ENCODE measurements around the gene PLCB3. TPM values are rescaled to one million over a fixed set of nuclear protein-coding genes. Genes with fewer than 3 reads are reported as not detected.

Gene PLCB3
- total RNA-seq, 1 donor from 2014 or later = 20.8 TPM

DNA sequence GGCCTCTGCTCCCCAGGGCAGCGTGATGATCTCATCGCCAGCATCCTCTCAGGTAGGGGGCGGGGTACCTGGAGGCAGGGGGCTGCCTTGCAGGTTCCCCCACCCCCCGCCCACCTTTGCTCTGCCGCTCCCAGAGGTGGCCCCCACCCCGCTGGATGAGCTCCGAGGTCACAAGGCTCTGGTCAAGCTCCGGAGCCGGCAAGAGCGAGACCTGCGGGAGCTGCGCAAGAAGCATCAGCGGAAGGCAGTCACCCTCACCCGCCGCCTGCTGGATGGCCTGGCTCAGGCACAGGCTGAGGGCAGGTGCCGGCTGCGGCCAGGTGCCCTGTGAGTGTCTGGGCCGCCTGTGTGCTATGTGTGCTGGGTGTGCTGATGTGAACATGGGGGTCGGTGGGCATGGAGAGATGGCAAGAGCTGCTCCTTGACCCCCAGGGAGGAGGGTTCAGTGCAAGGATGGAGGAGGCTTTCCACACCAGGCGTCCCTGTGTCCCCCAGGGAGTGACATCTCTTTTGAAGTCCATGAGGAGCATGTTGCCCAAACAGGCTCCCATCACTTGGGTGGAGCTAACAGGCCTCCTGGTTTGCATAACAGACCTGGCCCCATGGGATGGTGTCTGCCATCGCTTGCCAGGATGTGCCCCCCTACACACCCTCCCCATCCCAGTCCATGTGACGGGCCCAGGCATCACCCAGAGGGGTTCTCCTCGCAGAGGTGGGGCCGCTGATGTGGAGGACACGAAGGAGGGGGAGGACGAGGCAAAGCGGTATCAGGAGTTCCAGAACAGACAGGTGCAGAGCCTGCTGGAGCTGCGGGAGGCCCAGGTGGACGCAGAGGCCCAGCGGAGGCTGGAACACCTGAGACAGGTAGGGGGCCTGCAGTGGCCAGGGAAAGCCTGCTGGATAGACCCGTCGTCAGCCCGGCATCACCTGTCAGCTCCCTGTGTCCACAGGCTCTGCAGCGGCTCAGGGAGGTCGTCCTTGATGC, 14.1 kb downstream of the PLCB3 start:
- Histone ChIP-seq H3K36me3 (ENCODE audit: control insufficient read depth, insufficient read depth, low read length) (peaks cover 47% of the 10 kb centered on the region), H3K27me3 (ENCODE audit: control insufficient read depth, insufficient read depth, low read length) (no peaks in the 10 kb centered on the region), H3K4me3 (ENCODE audit: low read depth, low read length) (no peak overlapping the region)
- FAIRE-seq (no peak), DNase-seq (ENCODE audit: low read depth) (no peak)
- TF ChIP-seq, protein P1, sequence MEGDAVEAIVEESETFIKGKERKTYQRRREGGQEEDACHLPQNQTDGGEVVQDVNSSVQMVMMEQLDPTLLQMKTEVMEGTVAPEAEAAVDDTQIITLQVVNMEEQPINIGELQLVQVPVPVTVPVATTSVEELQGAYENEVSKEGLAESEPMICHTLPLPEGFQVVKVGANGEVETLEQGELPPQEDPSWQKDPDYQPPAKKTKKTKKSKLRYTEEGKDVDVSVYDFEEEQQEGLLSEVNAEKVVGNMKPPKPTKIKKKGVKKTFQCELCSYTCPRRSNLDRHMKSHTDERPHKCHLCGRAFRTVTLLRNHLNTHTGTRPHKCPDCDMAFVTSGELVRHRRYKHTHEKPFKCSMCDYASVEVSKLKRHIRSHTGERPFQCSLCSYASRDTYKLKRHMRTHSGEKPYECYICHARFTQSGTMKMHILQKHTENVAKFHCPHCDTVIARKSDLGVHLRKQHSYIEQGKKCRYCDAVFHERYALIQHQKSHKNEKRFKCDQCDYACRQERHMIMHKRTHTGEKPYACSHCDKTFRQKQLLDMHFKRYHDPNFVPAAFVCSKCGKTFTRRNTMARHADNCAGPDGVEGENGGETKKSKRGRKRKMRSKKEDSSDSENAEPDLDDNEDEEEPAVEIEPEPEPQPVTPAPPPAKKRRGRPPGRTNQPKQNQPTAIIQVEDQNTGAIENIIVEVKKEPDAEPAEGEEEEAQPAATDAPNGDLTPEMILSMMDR (IDR thresholded peaks at IDR 0.05; ENCODE audit: insufficient read depth, low read length, severe bottlenecking) = no peak

DNA sequence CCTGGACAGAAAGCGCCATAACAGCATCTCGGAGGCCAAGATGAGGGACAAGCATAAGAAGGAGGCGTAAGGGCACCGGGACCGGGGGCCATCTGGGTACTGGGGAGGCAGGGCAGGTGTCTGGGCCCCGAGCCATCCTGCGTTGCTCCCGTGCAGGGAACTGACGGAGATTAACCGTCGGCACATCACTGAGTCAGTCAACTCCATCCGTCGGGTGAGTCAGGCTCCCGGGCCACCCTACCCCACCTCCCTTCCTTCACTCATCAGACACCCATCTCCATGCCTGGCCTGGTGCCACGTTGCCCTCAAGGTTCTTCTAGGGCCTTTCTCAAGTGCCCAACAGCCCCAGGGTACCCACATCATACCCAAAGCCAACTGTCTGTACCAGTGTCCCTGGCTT, 15.0 kb downstream of the PLCB3 start:
- Histone ChIP-seq H3K4me3 (ENCODE audit: low read depth, low read length) (no peak overlapping the region), H3K36me3 (ENCODE audit: control insufficient read depth, insufficient read depth, low read length) (peaks cover 43% of the 10 kb centered on the region), H3K27me3 (ENCODE audit: control insufficient read depth, insufficient read depth, low read length) (no peaks in the 10 kb centered on the region)
- DNase-seq (ENCODE audit: low read depth) (peak; percentile 61), FAIRE-seq (no peak)
- TF ChIP-seq, protein P1 (IDR thresholded peaks at IDR 0.05; ENCODE audit: insufficient read depth, low read length, severe bottlenecking) = no peak

DNA sequence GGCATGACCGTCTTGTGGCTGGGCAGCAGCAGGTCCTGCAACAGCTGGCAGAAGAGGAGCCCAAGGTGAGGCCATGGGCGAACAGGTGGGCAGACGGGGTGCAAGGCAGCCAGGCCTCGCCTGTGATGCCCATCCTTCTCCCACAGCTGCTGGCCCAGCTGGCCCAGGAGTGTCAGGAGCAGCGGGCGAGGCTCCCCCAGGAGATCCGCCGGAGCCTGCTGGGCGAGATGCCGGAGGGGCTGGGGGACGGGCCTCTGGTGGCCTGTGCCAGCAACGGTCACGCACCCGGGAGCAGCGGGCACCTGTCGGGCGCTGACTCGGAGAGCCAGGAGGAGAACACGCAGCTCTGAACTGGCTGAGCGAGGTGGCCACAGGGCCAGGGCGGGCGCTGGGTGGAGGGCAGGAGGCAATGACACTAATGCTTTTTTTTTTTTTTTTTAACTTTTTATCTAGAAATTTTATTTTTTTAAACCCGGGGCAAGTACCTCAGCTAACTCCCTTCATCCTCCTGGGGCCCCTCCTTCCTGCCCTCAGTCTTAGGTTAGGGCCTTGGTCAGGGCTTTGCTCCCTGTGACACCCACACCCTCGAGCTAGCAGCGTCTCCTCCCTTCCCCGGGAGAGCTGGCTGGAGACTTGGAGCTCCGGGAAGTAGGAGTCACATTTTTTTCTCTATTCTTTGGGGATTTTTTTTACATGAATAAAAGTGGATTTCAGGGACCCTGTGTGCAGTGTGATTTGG, 16.0 kb downstream of the PLCB3 start:
- peaks cover 37% of the 10 kb centered on the region for H3K36me3 ChIP-seq (ENCODE audit: control insufficient read depth, insufficient read depth, low read length)
- TF ChIP-seq, protein P1 (IDR thresholded peaks at IDR 0.05; ENCODE audit: insufficient read depth, low read length, severe bottlenecking) = no peak
- FAIRE-seq = no peak

DNA sequence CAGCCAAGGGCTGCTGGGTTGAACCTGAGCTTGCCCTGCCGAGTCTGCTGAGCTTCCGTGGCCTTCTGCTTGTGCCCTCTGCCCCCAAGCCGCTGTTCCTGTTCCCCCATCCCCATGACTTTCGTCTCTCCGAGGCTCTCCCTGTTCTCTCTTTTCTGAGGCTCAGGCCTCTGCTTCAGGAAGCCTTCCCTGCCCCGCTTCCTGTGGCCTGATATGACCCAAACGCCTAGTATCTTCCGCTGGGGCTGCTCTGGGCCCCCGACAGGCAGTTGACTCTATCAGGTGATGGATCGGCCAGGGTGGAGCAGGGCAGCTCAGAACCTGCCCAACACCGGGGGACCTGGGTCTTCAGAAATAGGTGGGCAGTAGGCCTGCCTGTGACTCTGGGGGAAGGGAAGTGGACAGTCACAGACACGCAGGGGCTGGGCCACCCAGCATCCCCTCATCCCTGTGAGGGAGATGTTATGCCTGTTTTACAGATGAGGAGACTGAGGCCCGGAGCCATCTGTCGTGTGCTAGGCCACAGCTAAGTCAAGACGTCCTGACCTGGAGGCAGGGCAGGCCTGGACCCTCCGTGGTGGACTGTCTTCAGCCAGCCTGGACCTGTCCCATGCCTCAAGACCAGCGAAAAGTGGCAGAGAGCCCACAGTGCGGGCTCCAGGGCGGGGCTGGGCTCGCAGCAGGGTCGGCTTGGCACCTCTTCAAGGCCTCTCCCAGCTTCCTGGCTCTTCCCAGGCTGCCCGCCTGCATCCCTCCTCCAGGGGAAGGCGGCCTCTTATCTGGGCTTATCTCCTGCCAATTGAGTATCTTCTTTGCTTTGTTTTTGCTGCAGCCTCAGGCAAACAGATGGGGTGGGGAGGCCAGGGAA, 16.9 kb downstream of the PLCB3 start:
- DNase-seq (ENCODE audit: low read depth) (peak; percentile 32), FAIRE-seq (no peak)
- TF ChIP-seq, protein P1 (IDR thresholded peaks at IDR 0.05; ENCODE audit: insufficient read depth, low read length, severe bottlenecking) = no peak
- Histone ChIP-seq H3K4me3 (ENCODE audit: low read depth, low read length) (no peak overlapping the region), H3K36me3 (ENCODE audit: control insufficient read depth, insufficient read depth, low read length) (peaks cover 29% of the 10 kb centered on the region), H3K27me3 (ENCODE audit: control insufficient read depth, insufficient read depth, low read length) (no peaks in the 10 kb centered on the region)

More for the DNA sequence above, 16.0 kb downstream of the PLCB3 start:
- no peak for DNase-seq (ENCODE audit: low read depth)
- no peaks in the 10 kb centered on the region for H3K27me3 ChIP-seq (ENCODE audit: control insufficient read depth, insufficient read depth, low read length)
- H3K4me3 ChIP-seq (ENCODE audit: low read depth, low read length) = no peak overlapping the region

DNA sequence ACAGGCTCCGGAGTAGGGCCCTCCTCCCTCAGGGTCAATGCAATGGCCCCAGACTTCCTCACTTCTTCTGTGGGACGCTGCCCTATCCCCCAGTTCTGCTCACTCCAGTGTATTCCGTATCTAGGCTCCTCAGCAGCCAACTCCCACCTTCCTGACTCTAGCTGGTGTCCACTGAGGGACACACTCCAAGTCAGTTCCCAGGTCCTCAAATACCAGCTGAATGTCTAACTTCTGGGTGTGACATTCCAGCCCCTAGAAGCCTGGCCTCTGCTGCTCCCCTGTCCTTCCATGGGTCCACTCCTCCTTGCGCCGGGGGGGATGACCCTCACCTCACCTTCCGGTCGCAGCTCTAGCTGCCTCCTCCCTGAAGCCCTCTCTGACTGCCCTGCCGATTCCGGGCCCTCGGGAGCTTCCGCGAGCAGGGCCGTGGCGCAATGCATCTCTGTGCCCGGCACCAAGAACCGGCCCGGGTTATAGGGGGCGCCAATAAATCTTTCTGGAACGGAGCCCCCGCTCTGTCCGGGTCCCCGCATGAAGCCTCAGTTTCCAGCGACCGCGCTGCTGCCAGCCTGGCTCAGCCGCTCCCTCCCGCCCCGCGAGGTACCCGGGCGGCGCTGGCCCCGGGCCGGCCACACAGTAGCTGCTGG, 17.7 kb downstream of the PLCB3 start:
- TF ChIP-seq, protein P1 (IDR thresholded peaks at IDR 0.05; ENCODE audit: insufficient read depth, low read length, severe bottlenecking) = no peak
- H3K4me3 ChIP-seq (ENCODE audit: low read depth, low read length) = peak overlapping the region; percentile 58
- no peaks in the 10 kb centered on the region for H3K27me3 ChIP-seq (ENCODE audit: control insufficient read depth, insufficient read depth, low read length)
- peak; percentile 25 for DNase-seq (ENCODE audit: low read depth)
- FAIRE-seq = no peak
- H3K36me3 ChIP-seq (ENCODE audit: control insufficient read depth, insufficient read depth, low read length) = peaks cover 22% of the 10 kb centered on the region

All from bronchial epithelial cell (primary cell).